DMS 273 treated with DMSO at 0.1 percent for 48 hours (cell line): ENCODE results near the gene SIMC1.

Experiments
- DNase-seq: peaks from one replicate; lab custom pipeline; 2025; lab: John Stamatoyannopoulos, UW

SIMC1 gene

GRCh38 chr5:176364765-176365350 lies 126.6 kb downstream of the SIMC1 start:
- no peak for DNase-seq

GRCh38 chr5:176365351-176366231 lies 127.4 kb downstream of the SIMC1 start, which contains the start of gene ARL10:
Gene ARL10 (plus strand): TSS chr5:176365487. CDS start chr5:176365564, 77 bp downstream.
- no peak for DNase-seq

- no peak for DNase-seq
These were observed 128.1 kb downstream of the SIMC1 start for GRCh38 chr5:176366232-176366894.

- no peak for DNase-seq
These were observed 130.5 kb downstream of the SIMC1 start for GRCh38 chr5:176368726-176369125.

GRCh38 chr5:176369934-176370711 lies 131.9 kb downstream of the SIMC1 start:
- no peak for DNase-seq

- no peak for DNase-seq
These were observed 133.7 kb downstream of the SIMC1 start for GRCh38 chr5:176371621-176372539.

- no peak for DNase-seq
These were observed 135.0 kb downstream of the SIMC1 start for GRCh38 chr5:176373100-176373818.

GRCh38 chr5:176379881-176380280 lies 141.7 kb downstream of the SIMC1 start:
- DNase-seq, result no peak

GRCh38 chr5:176381423-176381822 lies 143.2 kb downstream of the SIMC1 start:
- DNase-seq, result no peak

- DNase-seq, result no peak
These were observed 143.8 kb downstream of the SIMC1 start for GRCh38 chr5:176381979-176382378.

- no peak for DNase-seq
These were observed 144.5 kb downstream of the SIMC1 start for GRCh38 chr5:176382721-176383120.

- no peak for DNase-seq
These were observed 145.2 kb downstream of the SIMC1 start for GRCh38 chr5:176383248-176383905.

GRCh38 chr5:176383961-176384360 lies 145.7 kb downstream of the SIMC1 start:
- DNase-seq, result no peak

GRCh38 chr5:176384366-176384930 lies 146.2 kb downstream of the SIMC1 start:
- DNase-seq, result no peak

GRCh38 chr5:176384991-176385390 lies 146.8 kb downstream of the SIMC1 start:
- DNase-seq, result no peak

GRCh38 chr5:176386491-176386890 lies 148.3 kb downstream of the SIMC1 start:
- no peak for DNase-seq

- no peak for DNase-seq
These were observed 149.2 kb downstream of the SIMC1 start for GRCh38 chr5:176387384-176387925.

- no peak for DNase-seq
These were observed 149.8 kb downstream of the SIMC1 start for GRCh38 chr5:176388003-176388443.
